GM13976 (cell line): ENCODE measurements around the gene UCP2.

ENCODE experiments used
- DNase-seq: peaks from one replicate; pipeline ENCODE4 v3.0.0; 2012; ENCODE audit warnings: low spot score
- CTCF ChIP-seq: IDR thresholded peaks from 2 replicates; pipeline ENCODE4 v1.5.1; 2012; ENCODE audit warnings: borderline replicate concordance, mild to moderate bottlenecking; ENCODE audit not compliant: insufficient read depth; ENCODE audit errors: extremely low read depth, missing control alignments, control extremely low read depth
- in situ Hi-C: fragments of 300-500 bp; cut with MboI; formaldehyde crosslinking; loops from one replicate; pipeline ENCODE4 v1.12.0; 2022; ENCODE audit warnings: low sequenced_read_pairs, mixed read lengths, inconsistent platforms; ENCODE audit not compliant: unreplicated experiment

UCP2 gene

GRCh38 chr11:73982990-73983740 is 522 bp upstream of the UCP2 start:
- in situ Hi-C loops, result no loop called here
- TF ChIP-seq CTCF, result no peak
- peak; percentile 97 for DNase-seq

GRCh38 chr11:73981051-73981805 is 1.4 kb downstream of the UCP2 start:
- in situ Hi-C loops, result no loop called here
- TF ChIP-seq CTCF, result no peak
- no peak for DNase-seq

GRCh38 chr11:73980001-73980961 is 2.4 kb downstream of the UCP2 start:
- in situ Hi-C loops, result no loop called here
- TF ChIP-seq CTCF, result no peak
- peak; percentile 87 for DNase-seq

GRCh38 chr11:73978576-73979086 is 4.0 kb downstream of the UCP2 start:
- no peak for TF ChIP-seq CTCF
- in situ Hi-C loops, result no loop called here
- no peak for DNase-seq

GRCh38 chr11:73977856-73978519 is 4.7 kb downstream of the UCP2 start:
- DNase-seq, result no peak
- no peak for TF ChIP-seq CTCF
- in situ Hi-C loops, result no loop called here

GRCh38 chr11:73976451-73977151 is 6.0 kb downstream of the UCP2 start:
- in situ Hi-C loops, result no loop called here
- TF ChIP-seq CTCF, result no peak
- DNase-seq, result no peak
